Inflammatory macrophage treated with lipopolysaccharide for 1 hour (primary cell): ENCODE results near the gene ENHO.
A peak's percentile ranks its signal among the peaks of the same experiment; 100 is the strongest.
"Not testable (repeated sequence)": the region's sequence is repeated elsewhere in the genome, so short reads cannot be mapped to it uniquely, and the experiment has no call there.

Experiments used
- DNase-seq, 2 donors: peaks; one replicate each; pipeline ENCODE4 v3.0.0-alpha.2; 2020 to 2022

ENHO gene

GRCh38 chr9:34505370-34506120, 17.2 kb downstream of the ENHO start:
- no peak for DNase-seq

GRCh38 chr9:34503406-34503805, 19.4 kb downstream of the ENHO start:
- no peak for DNase-seq

- DNase-seq, result no peak
Measured at GRCh38 chr9:34502891-34503290, 19.9 kb downstream of the ENHO start.

- DNase-seq, result no peak
Measured at GRCh38 chr9:34502471-34502870, 20.3 kb downstream of the ENHO start.

- DNase-seq, result no peak
Measured at GRCh38 chr9:34501889-34502425, 20.8 kb downstream of the ENHO start.

GRCh38 chr9:34501372-34501771, 21.4 kb downstream of the ENHO start:
- no peak for DNase-seq

- peak; percentile 11 to 87 for DNase-seq
Measured at GRCh38 chr9:34500623-34501267, 22.0 kb downstream of the ENHO start.

- DNase-seq, result no peak
Measured at GRCh38 chr9:34499076-34499475, 23.7 kb downstream of the ENHO start.

- DNase-seq, result no peak
Measured at GRCh38 chr9:34498553-34498952, 24.2 kb downstream of the ENHO start.

- DNase-seq, result no peak
Measured at GRCh38 chr9:34496149-34496712, 26.6 kb downstream of the ENHO start.

- peak; percentile 36 to 67 for DNase-seq
Measured at GRCh38 chr9:34493972-34494535, 28.7 kb downstream of the ENHO start.

- DNase-seq, result no peak
Measured at GRCh38 chr9:34492051-34492450, 30.7 kb downstream of the ENHO start.

GRCh38 chr9:34491596-34491995, 31.2 kb downstream of the ENHO start:
- no peak for DNase-seq

- no peak for DNase-seq
Measured at GRCh38 chr9:34490760-34491159, 32.0 kb downstream of the ENHO start.

GRCh38 chr9:34490360-34490759, 32.4 kb downstream of the ENHO start:
- no peak for DNase-seq

GRCh38 chr9:34486572-34486971, 36.2 kb downstream of the ENHO start:
- no peak for DNase-seq

- DNase-seq, result no peak
Measured at GRCh38 chr9:34485822-34486221, 37.0 kb downstream of the ENHO start.

GRCh38 chr9:34484678-34485077, 38.1 kb downstream of the ENHO start:
- no peak for DNase-seq

- not testable (repeated sequence) for DNase-seq
Measured at GRCh38 chr9:34482746-34483145, 40.0 kb downstream of the ENHO start.

GRCh38 chr9:34481620-34482019, 41.2 kb downstream of the ENHO start:
- not testable (repeated sequence) for DNase-seq

GRCh38 chr9:34479431-34479866, 43.3 kb downstream of the ENHO start:
- no peak for DNase-seq

- no peak for DNase-seq
Measured at GRCh38 chr9:34477541-34477940, 45.2 kb downstream of the ENHO start.

GRCh38 chr9:34475097-34475496, 47.7 kb downstream of the ENHO start:
- DNase-seq, result no peak
